HG03342 (cell line): Measurements from ENCODE around the gene ZNF701.
"Not testable (repeated sequence)": the region's sequence is repeated elsewhere in the genome, so short reads cannot be mapped to it uniquely, and the experiment has no call there.

Experiments used
- ATAC-seq: cut with Tn5 transposase; IDR thresholded peaks from one replicate; pipeline ENCODE4 v1.9.1; 2021; ENCODE audit warnings: mild to moderate bottlenecking, moderate library complexity; ENCODE audit not compliant: unreplicated experiment

Gene ZNF701

GRCh38 chr19:52561611-52562010 lies 8.5 kb upstream of the ZNF701 start:
- not testable (repeated sequence) for ATAC-seq

GRCh38 chr19:52566121-52566520 lies 4.0 kb upstream of the ZNF701 start:
- no peak for ATAC-seq

- ATAC-seq, result no peak
Observed at GRCh38 chr19:52566588-52566987, 3.5 kb upstream of the ZNF701 start.

- ATAC-seq, result no peak
Observed at GRCh38 chr19:52567921-52568320, 2.2 kb upstream of the ZNF701 start.

- not testable (repeated sequence) for ATAC-seq
Observed at GRCh38 chr19:52569638-52569999, 468 bp upstream of the ZNF701 start.

GRCh38 chr19:52584736-52585440 lies 14.8 kb downstream of the ZNF701 start:
- ATAC-seq, result no peak

GRCh38 chr19:52585604-52586003 lies 15.5 kb downstream of the ZNF701 start:
- ATAC-seq, result no peak

GRCh38 chr19:52590728-52591127 lies 20.6 kb downstream of the ZNF701 start:
- no peak for ATAC-seq

GRCh38 chr19:52592301-52592700 lies 22.2 kb downstream of the ZNF701 start:
- no peak for ATAC-seq

GRCh38 chr19:52593441-52593840 lies 23.4 kb downstream of the ZNF701 start:
- not testable (repeated sequence) for ATAC-seq

- no peak for ATAC-seq
Observed at GRCh38 chr19:52599241-52599640, 29.2 kb downstream of the ZNF701 start.

GRCh38 chr19:52600639-52601024 lies 30.5 kb downstream of the ZNF701 start:
- peak; percentile 13 for ATAC-seq

GRCh38 chr19:52601025-52601973 lies 31.2 kb downstream of the ZNF701 start:
- ATAC-seq, result peak; percentile 97

GRCh38 chr19:52601974-52602366 lies 31.9 kb downstream of the ZNF701 start:
- ATAC-seq, result not testable (repeated sequence)

- ATAC-seq, result no peak
Observed at GRCh38 chr19:52602941-52603340, 32.9 kb downstream of the ZNF701 start.

- ATAC-seq, result no peak
Observed at GRCh38 chr19:52603558-52604207, 33.6 kb downstream of the ZNF701 start.

- no peak for ATAC-seq
Observed at GRCh38 chr19:52613299-52613906, 43.3 kb downstream of the ZNF701 start.

GRCh38 chr19:52621376-52621775 lies 51.3 kb downstream of the ZNF701 start:
- ATAC-seq, result no peak

GRCh38 chr19:52622261-52622660 lies 52.2 kb downstream of the ZNF701 start:
- ATAC-seq, result no peak

- ATAC-seq, result no peak
Observed at GRCh38 chr19:52626915-52627314, 56.8 kb downstream of the ZNF701 start.

- ATAC-seq, result not testable (repeated sequence)
Observed at GRCh38 chr19:52627441-52627840, 57.4 kb downstream of the ZNF701 start.
